ENCODE data around the gene NKTR.

GRCh38 chr3:42691816-42692666 lies 91.6 kb downstream of the NKTR start:
- no peak for TF ChIP-seq POLR2A (IDR thresholded peaks at IDR 0.05)
- TF ChIP-seq CTCF (IDR thresholded peaks at IDR 0.05), result no peak

Measured in lower leg skin (tissue), 3 donors.